GM23248 (cell line): Measurements from ENCODE around the gene PLCB1. TPM values are rescaled to one million over a fixed set of nuclear protein-coding genes. Genes with fewer than 3 reads are reported as not detected.

Experiments
- DNase-seq: peaks from one replicate; pipeline ENCODE4 v3.0.0-alpha.2; 2015
- H2AFZ ChIP-seq: fragments of 200-600 bp; sonication (generic); 2 replicates; pipeline ENCODE4 v1.6.1; 2016; ENCODE audit warnings: antibody characterized with exemption
- H3F3A ChIP-seq: fragments of 200-600 bp; sonication (generic); 2 replicates; pipeline ENCODE4 v1.6.1; 2016; ENCODE audit warnings: mild to moderate bottlenecking, antibody characterized with exemption, mixed run types; ENCODE audit not compliant: insufficient read depth
- H3K27ac ChIP-seq: fragments of 200-600 bp; sonication (generic); 2 replicates; pipeline ENCODE4 v1.5.1; 2016; ENCODE audit warnings: mild to moderate bottlenecking
- H3K27me3 ChIP-seq: fragments of 200-600 bp; sonication (generic); replicated peaks from 2 replicates; pipeline ENCODE4 v1.6.1; 2016; ENCODE audit warnings: mild to moderate bottlenecking; ENCODE audit not compliant: insufficient read depth
- H3K36me3 ChIP-seq: fragments of 200-600 bp; sonication (generic); 2 replicates; pipeline ENCODE4 v1.6.1; 2016; ENCODE audit warnings: low read depth, mild to moderate bottlenecking
- H3K4me1 ChIP-seq: fragments of 200-600 bp; sonication (generic); 2 replicates; pipeline ENCODE4 v1.6.1; 2016; ENCODE audit warnings: mild to moderate bottlenecking; ENCODE audit not compliant: insufficient read depth
- H3K4me2 ChIP-seq: fragments of 200-600 bp; sonication (generic); one replicate; pipeline ENCODE4 v1.6.1; 2016; ENCODE audit warnings: mild to moderate bottlenecking; ENCODE audit not compliant: unreplicated experiment
- H3K4me3 ChIP-seq: fragments of 200-600 bp; sonication (generic); 2 replicates; pipeline ENCODE4 v1.5.1; 2016; ENCODE audit warnings: mild to moderate bottlenecking
- H3K79me2 ChIP-seq: fragments of 200-600 bp; sonication (generic); 2 replicates; pipeline ENCODE4 v1.6.1; 2016; ENCODE audit warnings: mild to moderate bottlenecking; ENCODE audit not compliant: insufficient read depth
- H3K9ac ChIP-seq: fragments of 200-600 bp; sonication (generic); 2 replicates; pipeline ENCODE4 v1.6.1; 2016; ENCODE audit warnings: mild to moderate bottlenecking
- H3K9me2 ChIP-seq: fragments of 200-600 bp; sonication (generic); 2 replicates; pipeline ENCODE4 v1.6.1; 2016; ENCODE audit warnings: mixed run types, mild to moderate bottlenecking, moderate library complexity; ENCODE audit not compliant: insufficient read depth
- H3K9me3 ChIP-seq: fragments of 200-600 bp; sonication (generic); one replicate; pipeline ENCODE4 v1.6.1; 2017; ENCODE audit warnings: low read depth
- H4K20me1 ChIP-seq: fragments of 200-600 bp; sonication (generic); 2 replicates; pipeline ENCODE4 v1.6.0; 2016; ENCODE audit not compliant: insufficient read depth
- EZH2 ChIP-seq: fragments of 200-600 bp; sonication (generic); IDR thresholded peaks from 2 replicates; pipeline ENCODE4 v1.6.1; 2018; ENCODE audit warnings: antibody characterized with exemption, mild to moderate bottlenecking; ENCODE audit not compliant: insufficient read depth, poor library complexity, severe bottlenecking
- EZH2phosphoT487 ChIP-seq: fragments of 200-600 bp; sonication (generic); IDR thresholded peaks from 2 replicates; pipeline ENCODE4 v1.6.1; 2018; ENCODE audit warnings: antibody characterized with exemption, moderate library complexity, mild to moderate bottlenecking, low read depth; ENCODE audit not compliant: insufficient read depth
- WGBS, 2 experiments: methylation state at CpG; one replicate each; pipeline ENCODE4 v1.1.6; 2015 to 2017; ENCODE audit warnings: low lambda C conversion rate in 2 of 2, low coverage in 1 of 2; ENCODE audit errors: missing lambda C conversion rate in 2 of 2; 5-methylcytosine and 5-hydroxymethylcytosine counted together
- in situ Hi-C: fragments of 300-500 bp; cut with MboI; formaldehyde crosslinking; loops from 2 replicates; pipeline ENCODE4 v1.15.0; 2020
- polyA plus RNA-seq: library from polyadenylated mRNA; unstranded; fragments of >200 nt; fragmentation: Nextera tagmentation; extraction: Ambion mirVana; gene quantifications from 2 replicates; pipeline ENCODE4 v1.2.1, GENCODE V29; 2016
- total RNA-seq: library from RNA; depleted of rRNA; stranded (reverse); fragments of >200 nt; shearing (Covaris generic); gene quantifications from 2 replicates; pipeline ENCODE4 v1.2.3, GENCODE V29; 2014

PLCB1 gene
- total and polyA plus RNA-seq, 2 experiments from 2014 or later, result 3.7 to 12.8 TPM

DNA sequence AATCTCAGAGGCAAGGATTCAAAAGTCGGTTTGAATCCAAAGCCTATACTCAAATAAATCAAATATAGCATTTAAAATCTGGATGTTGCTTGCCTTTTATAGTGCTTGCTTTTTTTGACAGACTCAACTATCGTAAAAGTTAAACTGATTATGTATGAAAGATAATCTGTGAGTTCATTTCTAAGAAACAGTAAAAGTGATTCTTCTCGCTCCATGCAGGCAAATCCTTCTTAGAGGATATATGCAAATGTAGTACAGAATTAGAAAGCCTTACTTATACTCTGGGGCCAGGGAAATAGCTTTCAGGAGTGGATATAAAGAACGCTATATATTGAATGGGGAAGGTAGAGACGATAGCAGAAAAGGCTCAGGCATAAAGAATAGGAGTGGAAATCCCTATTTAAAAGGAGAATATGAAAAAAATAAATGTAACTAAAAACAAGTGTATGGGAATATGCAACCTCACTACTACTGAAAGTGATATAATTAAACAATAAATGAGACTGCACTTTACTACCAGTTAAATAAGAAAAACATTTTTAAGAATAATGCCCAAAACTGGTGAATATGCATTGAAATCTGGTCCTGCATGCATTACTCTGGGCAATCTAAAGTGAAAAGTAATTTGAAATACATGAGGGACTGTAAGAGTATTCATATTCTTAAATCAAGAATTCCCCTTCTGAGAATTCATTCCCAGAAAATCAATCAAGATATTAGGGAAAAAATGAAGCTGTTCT, 575.1 kb downstream of the PLCB1 start:
- DNase-seq, result no peak
- no peaks in the 10 kb centered on the region for H3K36me3 ChIP-seq
- no peak overlapping the region for H3K9ac ChIP-seq
- no peaks in the 10 kb centered on the region for H3F3A ChIP-seq
- H4K20me1 ChIP-seq, result no peaks in the 10 kb centered on the region
- TF ChIP-seq EZH2phosphoT487 (no peak), EZH2 (no peak)
- no peaks in the 10 kb centered on the region for H3K4me1 ChIP-seq
- H3K79me2 ChIP-seq, result no peaks in the 10 kb centered on the region
- H3K27ac ChIP-seq, result no peak overlapping the region
- H3K9me2 ChIP-seq, result no peaks in the 10 kb centered on the region
- no peaks in the 10 kb centered on the region for H3K9me3 ChIP-seq
- H3K4me3 ChIP-seq, result no peak overlapping the region
- in situ Hi-C loops, result no loop called here
- no peak overlapping the region for H3K4me2 ChIP-seq
- H2AFZ ChIP-seq, result no peak overlapping the region
- 92 to 94% methylated on average over 5 of the region's 5 CpGs for WGBS, 2 experiments
- no peaks in the 10 kb centered on the region for H3K27me3 ChIP-seq

DNA sequence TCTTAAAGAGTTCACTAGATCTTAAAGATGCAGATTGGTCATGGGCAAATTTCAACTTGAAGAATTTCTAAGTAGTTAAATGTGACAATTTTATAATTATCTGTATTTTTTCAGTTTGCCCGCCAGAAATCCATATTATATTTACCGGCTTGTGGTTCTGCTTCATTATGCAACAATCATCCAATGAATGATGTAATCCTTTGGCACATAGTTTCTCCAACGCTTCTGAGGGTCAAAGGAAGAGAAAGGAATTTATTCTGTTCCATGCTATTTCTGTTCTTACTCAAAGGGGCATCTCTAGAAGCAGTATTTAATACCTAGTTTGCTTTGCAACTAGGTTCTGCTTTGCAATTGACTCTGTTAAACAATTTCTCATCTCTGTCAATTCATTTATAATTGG, 577.6 kb downstream of the PLCB1 start:
- no peak overlapping the region for H3K9ac ChIP-seq
- no peaks in the 10 kb centered on the region for H3K36me3 ChIP-seq
- no peaks in the 10 kb centered on the region for H3F3A ChIP-seq
- in situ Hi-C loops, result loop anchor here (10.0 kb wide), 2 partner anchors 575 to 765 kb away; partner anchors contain the start of genes HAO1 and PLCB1
- WGBS, 2 experiments, result 24 to 27% methylated on average over 3 of the region's 3 CpGs
- peak; percentile 14 for DNase-seq
- TF ChIP-seq EZH2, result no peak
- TF ChIP-seq EZH2phosphoT487, result no peak
- no peaks in the 10 kb centered on the region for H3K79me2 ChIP-seq
- H3K27me3 ChIP-seq, result no peaks in the 10 kb centered on the region
- H2AFZ ChIP-seq, result no peak overlapping the region
- H3K9me2 ChIP-seq, result no peaks in the 10 kb centered on the region
- no peaks in the 10 kb centered on the region for H3K4me1 ChIP-seq
- no peaks in the 10 kb centered on the region for H4K20me1 ChIP-seq
- H3K4me3 ChIP-seq, result no peak overlapping the region
- H3K9me3 ChIP-seq, result no peaks in the 10 kb centered on the region
- no peak overlapping the region for H3K4me2 ChIP-seq
- no peak overlapping the region for H3K27ac ChIP-seq

DNA sequence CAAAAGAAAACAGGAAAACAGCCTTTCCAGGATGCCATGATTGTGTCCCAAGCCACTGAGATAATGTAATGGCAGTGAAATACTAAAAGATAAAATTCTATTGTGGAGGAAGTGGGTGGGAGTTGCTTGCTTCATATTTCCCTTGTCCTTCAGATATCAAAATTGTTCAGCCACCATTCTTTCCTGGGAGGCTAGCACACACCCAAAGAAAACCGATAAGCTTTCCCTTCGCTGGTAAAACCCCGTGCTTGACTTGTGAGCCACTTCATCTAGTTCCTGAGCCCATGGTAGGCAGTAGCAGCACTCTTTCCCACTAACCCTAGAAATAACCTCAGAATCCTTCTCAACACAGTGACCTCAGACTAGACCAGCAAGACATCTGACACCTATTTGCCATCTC, 579.4 kb downstream of the PLCB1 start:
- no peaks in the 10 kb centered on the region for H3K9me2 ChIP-seq
- WGBS, 2 experiments, result 93 to 96% methylated on average over 3 of the region's 3 CpGs
- H2AFZ ChIP-seq, result no peak overlapping the region
- H3K4me3 ChIP-seq, result no peak overlapping the region
- no peaks in the 10 kb centered on the region for H3F3A ChIP-seq
- no peak overlapping the region for H3K27ac ChIP-seq
- in situ Hi-C loops, result loop anchor here (10.0 kb wide), 2 partner anchors 577 to 767 kb away; partner anchors contain the start of genes HAO1 and PLCB1
- no peaks in the 10 kb centered on the region for H3K4me1 ChIP-seq
- DNase-seq, result no peak
- H3K9ac ChIP-seq, result no peak overlapping the region
- no peak overlapping the region for H3K4me2 ChIP-seq
- H3K36me3 ChIP-seq, result no peaks in the 10 kb centered on the region
- H3K27me3 ChIP-seq, result no peaks in the 10 kb centered on the region
- no peaks in the 10 kb centered on the region for H3K9me3 ChIP-seq
- H4K20me1 ChIP-seq, result no peaks in the 10 kb centered on the region
- TF ChIP-seq EZH2, result no peak
- TF ChIP-seq EZH2phosphoT487, result no peak
- H3K79me2 ChIP-seq, result no peaks in the 10 kb centered on the region

DNA sequence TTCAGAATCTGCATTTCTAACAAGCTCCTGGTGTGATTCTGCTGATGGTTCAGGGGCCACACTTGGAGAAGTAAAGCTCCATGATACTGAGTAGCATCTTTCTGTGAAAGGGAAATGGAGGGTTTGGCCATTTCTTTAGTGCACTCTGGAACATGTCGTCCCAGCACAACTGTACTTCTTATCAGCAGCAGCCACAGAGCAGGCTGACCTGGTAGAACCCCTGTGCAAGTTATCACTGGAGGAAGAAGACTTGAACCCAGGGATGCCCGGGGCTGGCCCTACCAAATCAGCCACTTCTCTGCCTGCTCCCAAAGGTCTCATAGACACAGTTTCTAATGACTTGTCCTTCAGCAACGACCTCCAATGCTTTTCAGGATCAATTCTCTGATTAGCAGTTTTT, 582.1 kb downstream of the PLCB1 start:
- no peak overlapping the region for H3K27ac ChIP-seq
- H4K20me1 ChIP-seq, result no peaks in the 10 kb centered on the region
- no peak for DNase-seq
- in situ Hi-C loops, result loop anchor here (10.0 kb wide), 2 partner anchors 579 to 769 kb away; partner anchors contain the start of genes HAO1 and PLCB1
- H3K4me3 ChIP-seq, result no peak overlapping the region
- H3F3A ChIP-seq, result no peaks in the 10 kb centered on the region
- H3K4me2 ChIP-seq, result no peak overlapping the region
- TF ChIP-seq EZH2phosphoT487, result no peak
- no peak for TF ChIP-seq EZH2
- no peaks in the 10 kb centered on the region for H3K9me3 ChIP-seq
- H3K36me3 ChIP-seq, result no peaks in the 10 kb centered on the region
- 71 to 84% methylated on average over 3 of the region's 3 CpGs for WGBS, 2 experiments
- H3K9me2 ChIP-seq, result no peaks in the 10 kb centered on the region
- no peaks in the 10 kb centered on the region for H3K79me2 ChIP-seq
- H2AFZ ChIP-seq, result no peak overlapping the region
- no peak overlapping the region for H3K9ac ChIP-seq
- no peaks in the 10 kb centered on the region for H3K27me3 ChIP-seq
- H3K4me1 ChIP-seq, result no peaks in the 10 kb centered on the region
